HCT116 (cell line): ENCODE data around the gene MAML2. TPM values are rescaled to one million over a fixed set of nuclear protein-coding genes. Genes with fewer than 3 reads are reported as not detected.

Experiments used
- ATAC-seq: fragments of 200-7000 bp; cut with Tn5 transposase; 2 replicates; pipeline ENCODE4 v1.9.1; 2020; ENCODE audit warnings: mild to moderate bottlenecking, moderate library complexity
- BruUV-seq: library from RNA; stranded (reverse); fragments of 400-500 nt; replicated peaks from 2 replicates; lab custom pipeline; 2021; lab: Mats Ljungman, UMichigan
- CTCF ChIA-PET: fragments of 300-600 bp; sonication (Branson Sonifier 250); formaldehyde crosslinking; loops from one replicate; lab custom pipeline; 2021; ENCODE audit warnings: antibody characterized with exemption; lab: Charles Lee
- POLR2A ChIA-PET: fragments of 300-600, 350-600 bp; sonication (Branson Sonifier 250); formaldehyde crosslinking; loops from one replicate; lab custom pipeline; 2021; ENCODE audit warnings: antibody characterized with exemption; lab: Charles Lee
- RAD21 ChIA-PET, 2 experiments: fragments of 300-600 bp; sonication (Branson Sonifier 250); formaldehyde crosslinking; loops; one replicate each; lab custom pipeline; 2023; ENCODE audit warnings: low total read pairs in 2 of 2; ENCODE audit not compliant: uncharacterized antibody in 2 of 2, unreplicated experiment in 2 of 2, low non-redundant PET in 1 of 2; lab: Charles Lee
- DNase-seq: peaks from one replicate; pipeline ENCODE4 v3.0.0-alpha.2; 2010; ENCODE audit warnings: low read depth, low spot score
- H2AFZ ChIP-seq: fragments of 200-600 bp; shearing (Covaris generic), sonication (generic); 2 replicates; pipeline ENCODE4 v1.6.1; 2017; ENCODE audit warnings: low read depth, mixed run types, mixed read lengths, antibody characterized with exemption, low read length; ENCODE audit not compliant: poor library complexity, severe bottlenecking
- H3K27ac ChIP-seq: 2 replicates; pipeline ENCODE4 v1.5.1; 2012; ENCODE audit warnings: low read depth, low read length
- H3K27me3 ChIP-seq: fragments of 200-600 bp; sonication (generic); 2 replicates; pipeline ENCODE4 v1.6.1; 2016; ENCODE audit warnings: mixed run types, low read length, mixed read lengths; ENCODE audit not compliant: insufficient read depth
- H3K36me3 ChIP-seq, 2 experiments: fragments of 200-500 bp in 1 of 2; fragments of 200-600 bp in 1 of 2; sonication (Bioruptor generic) in 1 of 2; sonication (generic) in 1 of 2; 2 replicates each; pipeline versions ENCODE4 v1.5.1 to v1.6.1; 2014 to 2016; ENCODE audit warnings: low read length in 2 of 2, inconsistent platforms in 1 of 2, mixed read lengths in 1 of 2, mixed run types in 1 of 2; ENCODE audit not compliant: insufficient read depth in 2 of 2, control insufficient read depth in 1 of 2
- H3K4me1 ChIP-seq, 2 experiments: fragments of 200-600 bp in 1 of 2; sonication (generic) in 1 of 2; 2 replicates each; pipeline versions ENCODE4 v1.5.1 to v1.6.1; 2012 to 2017; ENCODE audit warnings: low read length in 2 of 2, inconsistent platforms in 1 of 2, mild to moderate bottlenecking in 1 of 2, mixed read lengths in 1 of 2, mixed run types in 1 of 2, moderate library complexity in 1 of 2; ENCODE audit not compliant: insufficient read depth in 2 of 2, control insufficient read depth in 1 of 2
- H3K4me2 ChIP-seq: fragments of 200-600 bp; sonication (generic); 2 replicates; pipeline ENCODE4 v1.6.1; 2017; ENCODE audit warnings: mixed run types, low read length, mixed read lengths
- H3K4me3 ChIP-seq, 2 experiments: fragments of 200-600 bp in 1 of 2; sonication (generic) in 1 of 2; replicated peaks in 1 of 2; 2 replicates each; pipeline ENCODE4 v1.5.1; 2011 to 2016; ENCODE audit warnings: low read length in 2 of 2, control low read depth in 1 of 2, low read depth in 1 of 2, mild to moderate bottlenecking in 1 of 2, mixed read lengths in 1 of 2, mixed run types in 1 of 2
- H3K79me2 ChIP-seq: fragments of 200-600 bp; sonication (generic); 2 replicates; pipeline ENCODE4 v1.6.1; 2017; ENCODE audit warnings: mild to moderate bottlenecking, mixed run types, low read length, moderate library complexity, mixed read lengths; ENCODE audit not compliant: insufficient read depth
- H3K9ac ChIP-seq: fragments of 200-600 bp; sonication (generic); 2 replicates; pipeline ENCODE4 v1.6.1; 2016; ENCODE audit warnings: low read length, mixed read lengths
- H3K9me2 ChIP-seq: fragments of 200-600 bp; sonication (generic), shearing (Covaris generic); 2 replicates; pipeline ENCODE4 v1.6.1; 2017; ENCODE audit warnings: mixed run types, mild to moderate bottlenecking, moderate library complexity; ENCODE audit not compliant: insufficient read depth
- H3K9me3 ChIP-seq, 2 experiments: fragments of 200-500 bp in 1 of 2; fragments of 200-600 bp in 1 of 2; sonication (Bioruptor generic) in 1 of 2; sonication (generic) in 1 of 2; 2 replicates each; pipeline ENCODE4 v1.6.1; 2014 to 2017; ENCODE audit warnings: low read length in 2 of 2, mixed read lengths in 2 of 2, inconsistent platforms in 1 of 2, low read depth in 1 of 2, mild to moderate bottlenecking in 1 of 2, mixed run types in 1 of 2, moderate library complexity in 1 of 2; ENCODE audit not compliant: control insufficient read depth in 1 of 2, insufficient read depth in 1 of 2
- H4K20me1 ChIP-seq: fragments of 200-600 bp; sonication (generic), shearing (Covaris generic); 2 replicates; pipeline ENCODE4 v1.6.1; 2017; ENCODE audit warnings: mixed run types, mild to moderate bottlenecking, moderate library complexity; ENCODE audit not compliant: insufficient read depth
- CBX3 ChIP-seq: IDR thresholded peaks from 2 replicates; pipeline ENCODE4 v1.6.1; 2012; ENCODE audit warnings: low read depth
- EGR1 ChIP-seq: IDR thresholded peaks from 2 replicates; pipeline ENCODE4 v1.6.1; 2012; ENCODE audit warnings: low read depth
- ELF1 ChIP-seq: IDR thresholded peaks from 2 replicates; pipeline ENCODE4 v1.6.1; 2012; ENCODE audit warnings: low read depth, borderline replicate concordance
- EZH2 ChIP-seq: fragments of 200-600 bp; sonication (generic); IDR thresholded peaks from 2 replicates; pipeline ENCODE4 v1.6.1; 2017; ENCODE audit warnings: antibody characterized with exemption, mixed run types
- EZH2phosphoT487 ChIP-seq: fragments of 200-600 bp; IDR thresholded peaks from 2 replicates; pipeline ENCODE4 v1.6.1; 2018; ENCODE audit warnings: antibody characterized with exemption, borderline replicate concordance
- FOSL1 ChIP-seq: IDR thresholded peaks from 2 replicates; pipeline ENCODE4 v1.6.1; 2012; ENCODE audit warnings: low read depth
- JUND ChIP-seq: IDR thresholded peaks from 2 replicates; pipeline ENCODE4 v1.6.1; 2012
- POLR2A ChIP-seq: IDR thresholded peaks from 2 replicates; pipeline ENCODE4 v1.7.0; 2011; ENCODE audit warnings: borderline replicate concordance; ENCODE audit not compliant: insufficient read depth, insufficient read length; ENCODE audit errors: extremely low read depth
- SIN3A ChIP-seq: IDR thresholded peaks from 2 replicates; pipeline ENCODE4 v1.6.1; 2012; ENCODE audit warnings: low read depth
- SRF ChIP-seq: IDR thresholded peaks from 2 replicates; pipeline ENCODE4 v1.6.1; 2012; ENCODE audit warnings: low read depth
- intact Hi-C: fragments of 100-400 bp; cut with micrococcal nuclease; formaldehyde crosslinking; loops from 2 replicates; pipeline ENCODE4 v1.10.0; 2022
- total RNA-seq: library from RNA; stranded (reverse); gene quantifications from one replicate; pipeline ENCODE4 v1.2.1, GENCODE V29; 2021; ENCODE audit not compliant: unreplicated experiment
- TF ChIP-seq, protein P1 (sequence below): IDR thresholded peaks from 2 replicates; pipeline ENCODE4 v1.6.1; 2012

The MAML2 gene
- total RNA-seq, 1 experiment from 2014 or later = 2.6 TPM

DNA sequence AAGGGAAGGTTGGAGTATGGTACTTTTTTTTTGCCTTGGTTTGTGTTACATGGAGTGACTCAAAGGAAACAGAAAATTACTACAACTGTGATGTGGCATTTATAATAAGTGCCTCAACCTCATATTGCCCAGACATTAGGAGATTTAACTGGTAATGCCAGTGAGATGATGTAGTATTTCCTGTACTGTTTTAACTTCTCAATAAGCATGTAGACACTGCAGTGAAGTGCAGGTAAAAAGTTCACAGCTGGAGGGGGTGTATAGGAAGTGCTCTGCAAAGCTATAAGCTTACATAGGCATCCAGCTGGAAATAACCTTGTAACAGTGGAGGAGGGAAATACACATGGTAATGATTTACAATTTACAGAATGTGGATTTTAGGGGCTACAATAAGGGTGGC is 280.9 kb downstream of the MAML2 start:
- H3K4me2 ChIP-seq = no peak overlapping the region
- H3K9ac ChIP-seq = no peak overlapping the region
- BruUV-seq = no TSS peak
- no peaks in the 10 kb centered on the region for H3K9me2 ChIP-seq
- ChIA-PET RAD21 (no interaction called here), CTCF (no interaction called here), POLR2A (no interaction called here)
- H4K20me1 ChIP-seq = no peaks in the 10 kb centered on the region
- no peak overlapping the region for H3K27ac ChIP-seq
- no peaks in the 10 kb centered on the region for H3K9me3 ChIP-seq
- no peaks in the 10 kb centered on the region for H3K79me2 ChIP-seq
- no peak for ATAC-seq
- no peak for TF ChIP-seq JUND
- no peak for TF ChIP-seq EZH2phosphoT487
- TF ChIP-seq SIN3A = no peak
- no peak for TF ChIP-seq SRF
- TF ChIP-seq CBX3 = no peak
- TF ChIP-seq EGR1 = no peak
- no peak for TF ChIP-seq POLR2A
- DNase-seq = no peak
- no peaks in the 10 kb centered on the region for H3K4me1 ChIP-seq
- no peaks in the 10 kb centered on the region for H3K36me3 ChIP-seq
- H3K4me3 ChIP-seq = no peak overlapping the region
- H2AFZ ChIP-seq = no peak overlapping the region
- intact Hi-C loops = no loop called here
- no peaks in the 10 kb centered on the region for H3K27me3 ChIP-seq

DNA sequence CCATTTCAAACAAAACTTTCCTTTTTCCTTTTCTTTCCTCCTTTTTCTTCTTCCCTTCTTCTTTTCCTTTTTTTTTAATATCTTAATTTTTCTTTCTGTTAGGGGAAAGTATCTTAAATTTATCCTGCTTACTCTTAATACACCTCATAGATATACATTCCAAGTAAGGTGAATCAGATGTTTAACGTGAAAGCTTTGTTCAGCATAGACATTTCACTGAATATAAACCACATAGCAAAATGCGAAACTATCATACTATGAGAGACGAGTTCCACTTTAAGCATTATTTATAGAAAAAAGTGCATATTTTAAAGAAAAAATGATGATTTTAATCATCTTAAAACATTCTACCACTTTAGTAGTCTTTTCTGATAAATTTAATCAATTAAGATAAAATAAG is 281.3 kb downstream of the MAML2 start:
- Histone ChIP-seq H3K9me2 (no peaks in the 10 kb centered on the region), H3K27me3 (no peaks in the 10 kb centered on the region), H3K27ac (no peak overlapping the region), H4K20me1 (no peaks in the 10 kb centered on the region), H3K4me2 (no peak overlapping the region), H3K4me1 (no peaks in the 10 kb centered on the region), H3K79me2 (no peaks in the 10 kb centered on the region), H3K4me3 (no peak overlapping the region), H3K9me3 (no peaks in the 10 kb centered on the region), H3K9ac (no peak overlapping the region), H3K36me3 (no peaks in the 10 kb centered on the region)
- no TSS peak for BruUV-seq
- CTCF ChIA-PET = no interaction called here
- ATAC-seq (no peak), DNase-seq (no peak)
- intact Hi-C loops = no loop called here
- RAD21 ChIA-PET = no interaction called here
- no peak for TF ChIP-seq EZH2phosphoT487
- TF ChIP-seq EZH2 = no peak
- TF ChIP-seq, protein P1, sequence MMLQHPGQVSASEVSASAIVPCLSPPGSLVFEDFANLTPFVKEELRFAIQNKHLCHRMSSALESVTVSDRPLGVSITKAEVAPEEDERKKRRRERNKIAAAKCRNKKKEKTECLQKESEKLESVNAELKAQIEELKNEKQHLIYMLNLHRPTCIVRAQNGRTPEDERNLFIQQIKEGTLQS = no peak
- TF ChIP-seq FOSL1 = no peak
- TF ChIP-seq ELF1 = no peak
- TF ChIP-seq, all 23 proteins: peak for 0
- POLR2A ChIA-PET = no interaction called here
- H2AFZ ChIP-seq = no peak overlapping the region
